HUES6 (cell line): ENCODE results near the gene GPHN.

Experiments
- H3K27ac ChIP-seq: 2 replicates; pipeline ENCODE4 v1.7.0; 2013; ENCODE audit warnings: low read depth, mild to moderate bottlenecking, low read length, inconsistent platforms
- H3K27me3 ChIP-seq: 2 replicates; pipeline ENCODE4 v1.6.1; 2013; ENCODE audit warnings: low read length; ENCODE audit not compliant: control insufficient read depth, insufficient read depth
- H3K36me3 ChIP-seq: 2 replicates; pipeline ENCODE4 v1.6.1; 2013; ENCODE audit warnings: low read length; ENCODE audit not compliant: control insufficient read depth, insufficient read depth
- H3K4me1 ChIP-seq: 2 replicates; pipeline ENCODE4 v1.6.1; 2013; ENCODE audit warnings: low read length; ENCODE audit not compliant: control insufficient read depth, insufficient read depth
- H3K4me3 ChIP-seq: 2 replicates; pipeline ENCODE4 v1.5.1; 2013; ENCODE audit warnings: low read depth, low read length
- H3K9ac ChIP-seq: one replicate; pipeline ENCODE4 v1.6.1; 2013; ENCODE audit warnings: mild to moderate bottlenecking, low read length
- H3K9me3 ChIP-seq: 2 replicates; pipeline ENCODE4 v1.6.1; 2013; ENCODE audit warnings: low read depth, low read length; ENCODE audit not compliant: control insufficient read depth, insufficient read depth

The GPHN gene

GRCh38 chr14:66507722-66508546 is at the start of gene GPHN:
GPHN (plus strand) TSS chr14:66508147.
- H3K27me3 ChIP-seq, result peaks cover 24% of the 10 kb centered on the region
- H3K9me3 ChIP-seq, result no peaks in the 10 kb centered on the region
- peak within 1 kb of the TSS; percentile 99 for H3K4me3 ChIP-seq
- peak within 1 kb of the TSS; percentile 85 for H3K9ac ChIP-seq
- H3K4me1 ChIP-seq, result no peaks in the 10 kb centered on the region
- peak within 1 kb of the TSS; percentile 46 for H3K27ac ChIP-seq
- H3K36me3 ChIP-seq, result no peaks in the 10 kb centered on the region

GRCh38 chr14:66459603-66460002 is 48.3 kb upstream of the GPHN start:
- Histone ChIP-seq H3K9ac (no peak overlapping the region), H3K4me1 (no peaks in the 10 kb centered on the region)

GRCh38 chr14:66464261-66464660 is 43.7 kb upstream of the GPHN start:
- Histone ChIP-seq H3K4me1 (no peaks in the 10 kb centered on the region), H3K27me3 (no peaks in the 10 kb centered on the region), H3K27ac (no peak overlapping the region), H3K9ac (no peak overlapping the region), H3K9me3 (peaks cover 28% of the 10 kb centered on the region), H3K36me3 (no peaks in the 10 kb centered on the region), H3K4me3 (no peak overlapping the region)

More at GRCh38 chr14:66459603-66460002, 48.3 kb upstream of the GPHN start:
- Histone ChIP-seq H3K4me3 (no peak overlapping the region), H3K27ac (no peak overlapping the region), H3K27me3 (no peaks in the 10 kb centered on the region), H3K36me3 (no peaks in the 10 kb centered on the region), H3K9me3 (0 out of 2 replicates have a peak, but pooled peaks cover 6% of the 10 kb centered on the region)

GRCh38 chr14:66468778-66469367 is 39.1 kb upstream of the GPHN start:
- no peak overlapping the region for H3K4me3 ChIP-seq
- H3K9me3 ChIP-seq, result peaks cover 57% of the 10 kb centered on the region
- no peaks in the 10 kb centered on the region for H3K27me3 ChIP-seq
- no peak overlapping the region for H3K9ac ChIP-seq
- no peak overlapping the region for H3K27ac ChIP-seq
- H3K36me3 ChIP-seq, result no peaks in the 10 kb centered on the region
- H3K4me1 ChIP-seq, result no peaks in the 10 kb centered on the region

- no peak overlapping the region for H3K9ac ChIP-seq
- no peaks in the 10 kb centered on the region for H3K4me1 ChIP-seq
- H3K36me3 ChIP-seq, result no peaks in the 10 kb centered on the region
- H3K27me3 ChIP-seq, result no peaks in the 10 kb centered on the region
- no peak overlapping the region for H3K27ac ChIP-seq
- H3K4me3 ChIP-seq, result no peak overlapping the region
- peaks cover 44% of the 10 kb centered on the region for H3K9me3 ChIP-seq
Measured at GRCh38 chr14:66471584-66471983, 36.4 kb upstream of the GPHN start.

GRCh38 chr14:66472251-66472650 is 35.7 kb upstream of the GPHN start:
- Histone ChIP-seq H3K36me3 (no peaks in the 10 kb centered on the region), H3K9ac (no peak overlapping the region), H3K27ac (no peak overlapping the region), H3K27me3 (no peaks in the 10 kb centered on the region), H3K4me3 (no peak overlapping the region), H3K4me1 (no peaks in the 10 kb centered on the region), H3K9me3 (peaks cover 43% of the 10 kb centered on the region)

GRCh38 chr14:66473223-66473622 is 34.7 kb upstream of the GPHN start:
- no peaks in the 10 kb centered on the region for H3K36me3 ChIP-seq
- H3K9me3 ChIP-seq, result peaks cover 36% of the 10 kb centered on the region
- no peaks in the 10 kb centered on the region for H3K4me1 ChIP-seq
- no peak overlapping the region for H3K4me3 ChIP-seq
- no peak overlapping the region for H3K27ac ChIP-seq
- no peak overlapping the region for H3K9ac ChIP-seq
- H3K27me3 ChIP-seq, result no peaks in the 10 kb centered on the region

GRCh38 chr14:66476964-66477363 is 31.0 kb upstream of the GPHN start:
- no peak overlapping the region for H3K9ac ChIP-seq
- H3K27ac ChIP-seq, result no peak overlapping the region
- peaks cover 9% of the 10 kb centered on the region for H3K9me3 ChIP-seq
- H3K27me3 ChIP-seq, result no peaks in the 10 kb centered on the region
- H3K4me3 ChIP-seq, result no peak overlapping the region
- no peaks in the 10 kb centered on the region for H3K4me1 ChIP-seq
- H3K36me3 ChIP-seq, result no peaks in the 10 kb centered on the region

- Histone ChIP-seq H3K36me3 (no peaks in the 10 kb centered on the region), H3K4me3 (no peak overlapping the region), H3K9me3 (peaks cover 5% of the 10 kb centered on the region; the same call in 1 of the 2 replicates), H3K27me3 (no peaks in the 10 kb centered on the region), H3K9ac (no peak overlapping the region), H3K27ac (no peak overlapping the region), H3K4me1 (no peaks in the 10 kb centered on the region)
Measured at GRCh38 chr14:66477567-66477966, 30.4 kb upstream of the GPHN start.

- Histone ChIP-seq H3K27ac (no peak overlapping the region), H3K4me1 (no peaks in the 10 kb centered on the region), H3K9me3 (no peaks in the 10 kb centered on the region), H3K9ac (no peak overlapping the region), H3K36me3 (no peaks in the 10 kb centered on the region), H3K27me3 (no peaks in the 10 kb centered on the region), H3K4me3 (no peak overlapping the region)
Measured at GRCh38 chr14:66482873-66483272, 25.1 kb upstream of the GPHN start.

GRCh38 chr14:66483322-66483721 is 24.6 kb upstream of the GPHN start:
- H3K4me1 ChIP-seq, result no peaks in the 10 kb centered on the region

More at GRCh38 chr14:66483322-66483721, 24.6 kb upstream of the GPHN start:
- no peak overlapping the region for H3K4me3 ChIP-seq
- no peaks in the 10 kb centered on the region for H3K36me3 ChIP-seq
- no peak overlapping the region for H3K27ac ChIP-seq
- H3K9me3 ChIP-seq, result no peaks in the 10 kb centered on the region
- H3K9ac ChIP-seq, result no peak overlapping the region
- no peaks in the 10 kb centered on the region for H3K27me3 ChIP-seq
